ENCODE measurements around the gene GPR148.

Gene GPR148

DNA sequence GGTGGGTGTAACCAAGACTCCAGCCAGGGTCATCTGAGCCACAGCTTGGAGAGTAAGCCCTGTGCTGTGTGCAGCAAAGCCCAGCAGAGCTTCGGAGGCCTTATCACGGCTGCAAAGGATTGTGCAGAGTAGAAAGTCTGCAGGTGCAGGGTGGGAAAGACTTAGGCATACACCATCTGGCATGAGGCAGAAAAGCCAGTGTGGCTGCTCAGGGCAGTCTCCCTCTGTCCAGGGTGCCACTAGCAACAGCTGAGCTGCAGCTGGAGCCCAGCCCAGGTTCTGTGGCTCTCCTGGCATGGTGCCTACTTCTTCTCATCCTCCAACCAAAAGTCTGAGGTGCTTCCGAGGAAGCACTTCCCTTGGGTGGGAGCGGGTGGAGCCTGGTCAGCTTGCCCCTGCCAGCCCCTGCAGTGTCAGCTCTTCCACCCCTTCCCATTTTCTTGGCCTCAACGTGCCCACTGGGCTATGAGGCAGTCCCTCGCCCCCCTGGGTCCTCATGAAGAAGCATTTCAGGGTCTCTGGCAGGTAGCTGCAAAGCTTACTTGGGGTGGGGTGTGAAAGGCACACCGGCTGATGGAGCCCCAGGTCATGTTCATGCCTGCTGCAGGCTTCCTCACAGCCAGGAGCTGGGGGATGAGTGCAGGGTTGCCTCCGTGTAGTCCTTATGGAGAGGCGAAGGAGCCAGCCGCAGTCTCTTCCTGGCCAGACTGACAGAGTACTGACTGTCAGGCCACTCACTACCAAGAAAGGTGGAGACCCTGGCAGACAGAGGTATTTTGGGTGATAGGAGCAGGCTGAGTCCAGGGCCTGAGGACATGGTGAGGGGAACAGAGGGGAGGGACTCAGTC lies 31.3 kb downstream of the GPR148 start:
- no peak for DNase-seq (ENCODE audit: low read depth in 1 of 2, low spot score in 1 of 2)
- Histone ChIP-seq H3K27ac (replicated peaks) (no peak overlapping the region), H3K4me3 (replicated peaks; ENCODE audit: insufficient read depth, low read length) (no peak overlapping the region), H3K27me3 (ENCODE audit: insufficient read depth, poor library complexity, severe bottlenecking) (peaks cover 15% of the 10 kb centered on the region)
- TF ChIP-seq GABPA (IDR thresholded peaks at IDR 0.05; ENCODE audit: low read depth) = no peak
- TF ChIP-seq, protein P1, sequence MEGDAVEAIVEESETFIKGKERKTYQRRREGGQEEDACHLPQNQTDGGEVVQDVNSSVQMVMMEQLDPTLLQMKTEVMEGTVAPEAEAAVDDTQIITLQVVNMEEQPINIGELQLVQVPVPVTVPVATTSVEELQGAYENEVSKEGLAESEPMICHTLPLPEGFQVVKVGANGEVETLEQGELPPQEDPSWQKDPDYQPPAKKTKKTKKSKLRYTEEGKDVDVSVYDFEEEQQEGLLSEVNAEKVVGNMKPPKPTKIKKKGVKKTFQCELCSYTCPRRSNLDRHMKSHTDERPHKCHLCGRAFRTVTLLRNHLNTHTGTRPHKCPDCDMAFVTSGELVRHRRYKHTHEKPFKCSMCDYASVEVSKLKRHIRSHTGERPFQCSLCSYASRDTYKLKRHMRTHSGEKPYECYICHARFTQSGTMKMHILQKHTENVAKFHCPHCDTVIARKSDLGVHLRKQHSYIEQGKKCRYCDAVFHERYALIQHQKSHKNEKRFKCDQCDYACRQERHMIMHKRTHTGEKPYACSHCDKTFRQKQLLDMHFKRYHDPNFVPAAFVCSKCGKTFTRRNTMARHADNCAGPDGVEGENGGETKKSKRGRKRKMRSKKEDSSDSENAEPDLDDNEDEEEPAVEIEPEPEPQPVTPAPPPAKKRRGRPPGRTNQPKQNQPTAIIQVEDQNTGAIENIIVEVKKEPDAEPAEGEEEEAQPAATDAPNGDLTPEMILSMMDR (IDR thresholded peaks at IDR 0.05; ENCODE audit: insufficient read depth, low read length) = no peak
- no peak for TF ChIP-seq POLR2AphosphoS5 (IDR thresholded peaks at IDR 0.05; ENCODE audit: low read depth)
- TF ChIP-seq, protein P2, sequence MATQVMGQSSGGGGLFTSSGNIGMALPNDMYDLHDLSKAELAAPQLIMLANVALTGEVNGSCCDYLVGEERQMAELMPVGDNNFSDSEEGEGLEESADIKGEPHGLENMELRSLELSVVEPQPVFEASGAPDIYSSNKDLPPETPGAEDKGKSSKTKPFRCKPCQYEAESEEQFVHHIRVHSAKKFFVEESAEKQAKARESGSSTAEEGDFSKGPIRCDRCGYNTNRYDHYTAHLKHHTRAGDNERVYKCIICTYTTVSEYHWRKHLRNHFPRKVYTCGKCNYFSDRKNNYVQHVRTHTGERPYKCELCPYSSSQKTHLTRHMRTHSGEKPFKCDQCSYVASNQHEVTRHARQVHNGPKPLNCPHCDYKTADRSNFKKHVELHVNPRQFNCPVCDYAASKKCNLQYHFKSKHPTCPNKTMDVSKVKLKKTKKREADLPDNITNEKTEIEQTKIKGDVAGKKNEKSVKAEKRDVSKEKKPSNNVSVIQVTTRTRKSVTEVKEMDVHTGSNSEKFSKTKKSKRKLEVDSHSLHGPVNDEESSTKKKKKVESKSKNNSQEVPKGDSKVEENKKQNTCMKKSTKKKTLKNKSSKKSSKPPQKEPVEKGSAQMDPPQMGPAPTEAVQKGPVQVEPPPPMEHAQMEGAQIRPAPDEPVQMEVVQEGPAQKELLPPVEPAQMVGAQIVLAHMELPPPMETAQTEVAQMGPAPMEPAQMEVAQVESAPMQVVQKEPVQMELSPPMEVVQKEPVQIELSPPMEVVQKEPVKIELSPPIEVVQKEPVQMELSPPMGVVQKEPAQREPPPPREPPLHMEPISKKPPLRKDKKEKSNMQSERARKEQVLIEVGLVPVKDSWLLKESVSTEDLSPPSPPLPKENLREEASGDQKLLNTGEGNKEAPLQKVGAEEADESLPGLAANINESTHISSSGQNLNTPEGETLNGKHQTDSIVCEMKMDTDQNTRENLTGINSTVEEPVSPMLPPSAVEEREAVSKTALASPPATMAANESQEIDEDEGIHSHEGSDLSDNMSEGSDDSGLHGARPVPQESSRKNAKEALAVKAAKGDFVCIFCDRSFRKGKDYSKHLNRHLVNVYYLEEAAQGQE (IDR thresholded peaks at IDR 0.05; ENCODE audit: insufficient replicate concordance, low read depth) = peak; percentile 74
- TF ChIP-seq SPI1 (IDR thresholded peaks at IDR 0.05; ENCODE audit: borderline replicate concordance, low read depth) = no peak

DNA sequence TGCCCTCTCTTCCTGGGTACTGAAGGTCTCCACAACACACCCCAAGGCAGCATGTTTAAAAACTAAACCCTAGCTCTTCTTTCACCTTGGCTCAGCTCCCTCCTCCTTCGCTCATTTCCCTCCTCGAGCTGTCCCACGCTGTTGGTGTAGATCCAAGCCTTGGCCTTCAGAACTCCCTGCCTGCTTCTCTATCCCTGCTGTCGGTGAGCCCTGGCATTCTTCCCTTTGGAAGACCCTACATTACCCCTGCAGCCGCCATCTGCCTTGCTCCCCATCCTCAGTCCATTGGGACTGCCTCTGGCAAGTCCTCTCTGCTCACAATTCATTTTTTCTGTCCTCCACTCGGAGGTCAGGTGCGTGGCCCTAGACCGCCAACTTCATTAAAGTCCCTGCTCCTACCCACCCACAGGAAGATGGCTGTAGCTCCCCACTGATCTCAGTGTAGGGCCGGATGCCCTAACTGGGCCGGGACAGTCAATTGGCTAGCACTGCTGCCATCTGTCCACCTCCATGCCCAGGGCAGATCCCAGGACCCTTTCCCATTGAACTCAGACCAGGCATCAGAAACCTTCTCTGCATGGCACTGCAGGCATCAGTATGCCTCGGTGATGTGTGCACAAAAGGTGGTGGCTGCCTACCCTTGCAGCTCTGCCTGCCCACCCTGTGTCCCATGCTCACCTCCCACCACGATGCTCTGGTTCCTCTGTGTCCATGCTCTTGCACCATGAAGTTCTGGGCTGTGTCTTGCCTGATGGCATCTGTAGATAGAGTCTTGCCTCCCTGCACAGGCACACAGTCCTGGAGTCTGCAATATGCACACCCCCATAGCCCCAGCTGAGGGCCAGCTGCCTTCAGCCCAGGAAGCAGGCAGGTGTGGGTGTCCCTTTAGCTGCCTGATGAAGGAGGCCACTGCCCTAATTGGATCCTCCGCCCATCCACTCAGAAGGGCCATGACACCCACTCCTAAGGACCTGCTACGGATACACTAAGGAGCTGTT lies 32.2 kb downstream of the GPR148 start:
- TF ChIP-seq, protein P2 (IDR thresholded peaks at IDR 0.05; ENCODE audit: insufficient replicate concordance, low read depth) = no peak
- TF ChIP-seq, protein P1 (IDR thresholded peaks at IDR 0.05; ENCODE audit: insufficient read depth, low read length) = no peak
- no peak for TF ChIP-seq POLR2AphosphoS5 (IDR thresholded peaks at IDR 0.05; ENCODE audit: low read depth)
- no peak for TF ChIP-seq GABPA (IDR thresholded peaks at IDR 0.05; ENCODE audit: low read depth)
- TF ChIP-seq SPI1 (IDR thresholded peaks at IDR 0.05; ENCODE audit: borderline replicate concordance, low read depth) = no peak
- DNase-seq (ENCODE audit: low read depth in 1 of 2, low spot score in 1 of 2) = no peak
- Histone ChIP-seq H3K27ac (replicated peaks) (no peak overlapping the region), H3K27me3 (ENCODE audit: insufficient read depth, poor library complexity, severe bottlenecking) (peaks cover 10% of the 10 kb centered on the region), H3K4me3 (replicated peaks; ENCODE audit: insufficient read depth, low read length) (no peak overlapping the region)

DNA sequence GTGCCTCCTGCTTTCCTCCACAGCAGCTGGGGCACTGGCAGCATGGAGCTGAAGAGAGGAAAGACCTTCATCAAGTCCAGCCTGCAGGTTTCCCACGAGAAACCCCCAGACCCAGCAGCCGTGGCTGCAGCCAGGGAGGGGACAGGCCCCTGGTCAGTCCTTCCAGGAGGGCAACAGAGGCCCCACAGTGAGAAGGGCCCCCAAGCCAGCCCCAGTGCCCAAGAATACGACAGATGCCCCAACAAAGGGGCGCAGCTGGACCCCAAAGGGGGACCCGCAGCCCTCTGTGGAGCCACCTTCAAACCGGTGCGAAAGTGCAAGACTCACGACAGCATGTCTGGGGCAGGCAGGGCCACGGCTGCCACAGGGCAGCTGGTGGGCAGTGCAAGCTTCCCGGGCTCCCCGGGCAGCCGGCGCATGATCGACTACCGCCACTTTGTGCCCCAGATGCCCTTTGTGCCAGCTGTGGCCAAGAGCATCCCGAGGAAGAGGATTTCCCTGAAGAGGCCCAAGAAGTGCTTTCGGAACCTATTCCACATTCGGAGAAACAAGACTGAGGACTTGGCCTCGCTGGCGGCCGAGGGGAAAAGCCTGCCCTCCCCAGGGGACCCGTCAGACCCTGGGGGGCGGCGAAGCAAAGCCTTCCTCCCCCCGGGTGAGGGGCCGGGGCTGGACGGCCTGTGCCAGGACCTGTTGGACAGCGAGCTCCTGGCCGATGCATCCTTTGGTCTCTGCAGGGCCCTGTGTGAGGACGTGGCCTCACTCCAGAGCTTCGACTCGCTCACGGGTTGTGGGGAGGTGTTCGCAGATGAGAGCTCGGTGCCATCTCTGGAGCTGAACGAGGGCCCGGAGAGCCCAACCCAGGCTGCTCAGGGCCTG lies 33.4 kb downstream of the GPR148 start:
- peaks cover 4% of the 10 kb centered on the region for H3K27me3 ChIP-seq (ENCODE audit: insufficient read depth, poor library complexity, severe bottlenecking)
- H3K4me3 ChIP-seq (replicated peaks; ENCODE audit: insufficient read depth, low read length) = no peak overlapping the region
- TF ChIP-seq, protein P1 (IDR thresholded peaks at IDR 0.05; ENCODE audit: insufficient read depth, low read length) = no peak
- no peak for TF ChIP-seq GABPA (IDR thresholded peaks at IDR 0.05; ENCODE audit: low read depth)
- TF ChIP-seq, protein P2 (IDR thresholded peaks at IDR 0.05; ENCODE audit: insufficient replicate concordance, low read depth) = no peak
- TF ChIP-seq POLR2AphosphoS5 (IDR thresholded peaks at IDR 0.05; ENCODE audit: low read depth) = no peak
- no peak for TF ChIP-seq SPI1 (IDR thresholded peaks at IDR 0.05; ENCODE audit: borderline replicate concordance, low read depth)
- no peak overlapping the region for H3K27ac ChIP-seq (replicated peaks)
- DNase-seq (ENCODE audit: low read depth in 1 of 2, low spot score in 1 of 2) = no peak

Data from HL-60 (cell line).